Ovary (tissue), 3 donors: ENCODE results near the gene SNAP47.

ENCODE experiments used
- POLR2A ChIP-seq: fragments of 450-650 bp; IDR thresholded peaks from one replicate; pipeline ENCODE4 v1.6.1; 2017; ENCODE audit warnings: antibody characterized with exemption, mild to moderate bottlenecking, moderate library complexity
- TF ChIP-seq, protein P1 (sequence below), 3 donors: fragments of 450-650 bp in 2 of 3; fragments of 200-600 bp in 1 of 3; IDR thresholded peaks; one replicate each; pipeline versions ENCODE4 v1.5.1 to v1.8.0; 2016 to 2022; ENCODE audit warnings: antibody characterized with exemption in 3 of 3, mild to moderate bottlenecking in 1 of 3
- donor health status: DM: no; HTN: no; CAD: no.

GRCh38 chr1:227795732-227796131 is 60.5 kb downstream of the SNAP47 start:
- TF ChIP-seq, protein P1, sequence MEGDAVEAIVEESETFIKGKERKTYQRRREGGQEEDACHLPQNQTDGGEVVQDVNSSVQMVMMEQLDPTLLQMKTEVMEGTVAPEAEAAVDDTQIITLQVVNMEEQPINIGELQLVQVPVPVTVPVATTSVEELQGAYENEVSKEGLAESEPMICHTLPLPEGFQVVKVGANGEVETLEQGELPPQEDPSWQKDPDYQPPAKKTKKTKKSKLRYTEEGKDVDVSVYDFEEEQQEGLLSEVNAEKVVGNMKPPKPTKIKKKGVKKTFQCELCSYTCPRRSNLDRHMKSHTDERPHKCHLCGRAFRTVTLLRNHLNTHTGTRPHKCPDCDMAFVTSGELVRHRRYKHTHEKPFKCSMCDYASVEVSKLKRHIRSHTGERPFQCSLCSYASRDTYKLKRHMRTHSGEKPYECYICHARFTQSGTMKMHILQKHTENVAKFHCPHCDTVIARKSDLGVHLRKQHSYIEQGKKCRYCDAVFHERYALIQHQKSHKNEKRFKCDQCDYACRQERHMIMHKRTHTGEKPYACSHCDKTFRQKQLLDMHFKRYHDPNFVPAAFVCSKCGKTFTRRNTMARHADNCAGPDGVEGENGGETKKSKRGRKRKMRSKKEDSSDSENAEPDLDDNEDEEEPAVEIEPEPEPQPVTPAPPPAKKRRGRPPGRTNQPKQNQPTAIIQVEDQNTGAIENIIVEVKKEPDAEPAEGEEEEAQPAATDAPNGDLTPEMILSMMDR (IDR thresholded peaks at IDR 0.05): no peak
- TF ChIP-seq POLR2A: no peak
